Psoas muscle (tissue), 8 donors: ENCODE results near the gene FKRP. TPM values are rescaled to one million over a fixed set of nuclear protein-coding genes. Genes with fewer than 3 reads are reported as not detected.

ENCODE experiments used
- ATAC-seq, 4 donors: fragments of 200-7000 bp; cut with Tn5 transposase; one replicate each; pipeline ENCODE4 v1.9.1; 2020; ENCODE audit warnings: moderate library complexity in 3 of 4, mild to moderate bottlenecking in 2 of 4
- DNase-seq, 2 donors: peaks; one replicate each; pipeline ENCODE4 v3.0.0-alpha.2; 2020
- H3K27ac ChIP-seq: fragments of 200-600 bp; one replicate; pipeline ENCODE4 v1.8.0; 2022
- H3K27me3 ChIP-seq, 3 donors: fragments of 200-600 bp in 1 of 3; one replicate each; pipeline versions ENCODE4 v1.6.1 to v1.8.0; 2013 to 2022; ENCODE audit warnings: low read length in 2 of 3, mild to moderate bottlenecking in 2 of 3, moderate library complexity in 1 of 3; ENCODE audit not compliant: insufficient read depth in 3 of 3
- H3K36me3 ChIP-seq, 2 donors: fragments of 200-600 bp in 1 of 2; one replicate each; pipeline versions ENCODE4 v1.6.1 to v1.8.0; 2013 to 2022; ENCODE audit warnings: low read depth in 1 of 2, mild to moderate bottlenecking in 1 of 2, moderate library complexity in 1 of 2; ENCODE audit not compliant: insufficient read depth in 1 of 2
- H3K4me1 ChIP-seq: fragments of 200-600 bp; one replicate; pipeline ENCODE4 v1.8.0; 2022
- H3K4me3 ChIP-seq: fragments of 200-600 bp; one replicate; pipeline ENCODE4 v1.8.0; 2022; ENCODE audit warnings: mild to moderate bottlenecking
- H3K9me3 ChIP-seq: fragments of 200-600 bp; one replicate; pipeline ENCODE4 v1.8.0; 2022
- WGBS, 3 donors: extraction: QIAGEN DNeasy Blood & Tissue Kit; methylation state at CpG; one replicate each; pipeline versions ENCODE4 v1.1.6 to v1.1.7; 2013; 5-methylcytosine and 5-hydroxymethylcytosine counted together
- intact Hi-C, 2 donors: fragments of 100-400 bp; cut with DNase I; formaldehyde crosslinking; loops; one replicate each; pipeline versions ENCODE4 v1.11.0 to v1.14.2; 2022
- polyA plus RNA-seq, 3 donors: library from polyadenylated mRNA; stranded (reverse); fragments of 200-250 nt; gene quantifications; one replicate each; pipeline ENCODE4 v1.2.3, GENCODE V29; 2013
- total RNA-seq, 4 donors: library from RNA; stranded (reverse); fragmentation: NEBNext Ultra II Directional in 2 of 4; extraction: Animal tissue kit (Norgen Biotek cat#: 25700) in 2 of 4; gene quantifications; one replicate each; pipeline versions ENCODE4 v1.2.1 to v1.2.4, GENCODE V29; 2021 to 2023
- TF ChIP-seq, protein P1 (sequence below): fragments of 200-600 bp; IDR thresholded peaks from one replicate; pipeline ENCODE4 v1.8.0; 2022; ENCODE audit warnings: antibody characterized with exemption
- donor health status: healthy with polysubstance abuse.
- donor health status: DM: no; HTN: no; CAD: no; lungs with moderate emphysema.
- donor health status: Bipolar disorder and iron deficiency.
- donor health status: healthy.
- donor health status: DM: yes; HTN: yes; CAD: no.
- donor health status: DM: no; HTN: no; CAD: no.
- donor health status: DM: no; HTN: no; CAD: no.
- donor health status: DM: yes; HTN: yes; CAD: no.

FKRP gene
- total and polyA plus RNA-seq, 7 donors = 11.6 to 24.5 (median 15.0) TPM

- Histone ChIP-seq H3K4me1 (no peaks in the 10 kb centered on the region), H3K27ac (no peak overlapping the region), H3K36me3 (peaks cover 3 to 66% of the 10 kb centered on the region in 2 donors), H3K9me3 (no peaks in the 10 kb centered on the region), H3K4me3 (no peak overlapping the region), H3K27me3 (no peaks in the 10 kb centered on the region)
- intact Hi-C loops = loop anchor here in 1 of 2 donors (10.0 kb wide), 1 partner anchor 241 kb away; no protein-coding TSS in a partner anchor
- peak in 1 of 2 donors; percentile 40 for DNase-seq
- TF ChIP-seq, protein P1, sequence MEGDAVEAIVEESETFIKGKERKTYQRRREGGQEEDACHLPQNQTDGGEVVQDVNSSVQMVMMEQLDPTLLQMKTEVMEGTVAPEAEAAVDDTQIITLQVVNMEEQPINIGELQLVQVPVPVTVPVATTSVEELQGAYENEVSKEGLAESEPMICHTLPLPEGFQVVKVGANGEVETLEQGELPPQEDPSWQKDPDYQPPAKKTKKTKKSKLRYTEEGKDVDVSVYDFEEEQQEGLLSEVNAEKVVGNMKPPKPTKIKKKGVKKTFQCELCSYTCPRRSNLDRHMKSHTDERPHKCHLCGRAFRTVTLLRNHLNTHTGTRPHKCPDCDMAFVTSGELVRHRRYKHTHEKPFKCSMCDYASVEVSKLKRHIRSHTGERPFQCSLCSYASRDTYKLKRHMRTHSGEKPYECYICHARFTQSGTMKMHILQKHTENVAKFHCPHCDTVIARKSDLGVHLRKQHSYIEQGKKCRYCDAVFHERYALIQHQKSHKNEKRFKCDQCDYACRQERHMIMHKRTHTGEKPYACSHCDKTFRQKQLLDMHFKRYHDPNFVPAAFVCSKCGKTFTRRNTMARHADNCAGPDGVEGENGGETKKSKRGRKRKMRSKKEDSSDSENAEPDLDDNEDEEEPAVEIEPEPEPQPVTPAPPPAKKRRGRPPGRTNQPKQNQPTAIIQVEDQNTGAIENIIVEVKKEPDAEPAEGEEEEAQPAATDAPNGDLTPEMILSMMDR = peak; percentile 39
- ATAC-seq = peak in 2 of 4 donors; percentile 35 to 49
- WGBS, 3 donors = 29 to 40% (median 35%) methylated on average over 4 of the region's 4 CpGs
These were observed 7.7 kb downstream of the FKRP start for GRCh38 chr19:46753420-46754155.

DNA sequence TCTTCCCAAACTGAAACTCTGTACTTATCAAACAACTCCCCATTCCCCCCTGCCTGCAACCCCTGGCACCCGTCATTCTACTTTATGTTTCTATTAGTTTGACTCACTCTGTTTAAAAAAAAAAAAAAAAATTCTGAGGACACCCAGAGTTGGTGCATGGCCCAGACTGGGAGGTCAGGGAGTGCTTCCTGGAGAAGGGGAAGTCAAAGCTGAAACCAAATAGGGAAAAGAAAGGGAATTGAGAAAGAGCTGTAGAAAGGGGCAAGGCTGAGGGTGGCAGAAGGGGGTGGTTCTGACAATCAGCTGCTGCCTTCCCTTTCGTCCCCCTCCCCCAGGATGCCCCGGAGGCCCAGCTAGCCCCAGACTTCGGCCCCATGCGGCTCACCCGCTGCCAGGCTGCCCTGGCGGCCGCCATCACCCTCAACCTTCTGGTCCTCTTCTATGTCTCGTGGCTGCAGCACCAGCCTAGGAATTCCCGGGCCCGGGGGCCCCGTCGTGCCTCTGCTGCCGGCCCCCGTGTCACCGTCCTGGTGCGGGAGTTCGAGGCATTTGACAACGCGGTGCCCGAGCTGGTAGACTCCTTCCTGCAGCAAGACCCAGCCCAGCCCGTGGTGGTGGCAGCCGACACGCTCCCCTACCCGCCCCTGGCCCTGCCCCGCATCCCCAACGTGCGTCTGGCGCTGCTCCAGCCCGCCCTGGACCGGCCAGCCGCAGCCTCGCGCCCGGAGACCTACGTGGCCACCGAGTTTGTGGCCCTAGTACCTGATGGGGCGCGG, 9.4 kb downstream of the FKRP start:
- H3K27ac ChIP-seq = no peak overlapping the region
- no peak for ATAC-seq
- peaks cover 7% of the 10 kb centered on the region for H3K4me1 ChIP-seq
- TF ChIP-seq, protein P1 = no peak
- WGBS, 3 donors = 78 to 85% (median 83%) methylated on average over 34 to 39 of the region's 39 CpGs
- intact Hi-C loops = loop anchor here (5.0 to 10.0 kb wide), 2 partner anchors 237 to 240 kb away; no protein-coding TSS in a partner anchor
- peaks cover 3 to 52% of the 10 kb centered on the region in 2 donors for H3K36me3 ChIP-seq
- H3K4me3 ChIP-seq = no peak overlapping the region
- H3K27me3 ChIP-seq = no peaks in the 10 kb centered on the region
- no peak for DNase-seq
- no peaks in the 10 kb centered on the region for H3K9me3 ChIP-seq

DNA sequence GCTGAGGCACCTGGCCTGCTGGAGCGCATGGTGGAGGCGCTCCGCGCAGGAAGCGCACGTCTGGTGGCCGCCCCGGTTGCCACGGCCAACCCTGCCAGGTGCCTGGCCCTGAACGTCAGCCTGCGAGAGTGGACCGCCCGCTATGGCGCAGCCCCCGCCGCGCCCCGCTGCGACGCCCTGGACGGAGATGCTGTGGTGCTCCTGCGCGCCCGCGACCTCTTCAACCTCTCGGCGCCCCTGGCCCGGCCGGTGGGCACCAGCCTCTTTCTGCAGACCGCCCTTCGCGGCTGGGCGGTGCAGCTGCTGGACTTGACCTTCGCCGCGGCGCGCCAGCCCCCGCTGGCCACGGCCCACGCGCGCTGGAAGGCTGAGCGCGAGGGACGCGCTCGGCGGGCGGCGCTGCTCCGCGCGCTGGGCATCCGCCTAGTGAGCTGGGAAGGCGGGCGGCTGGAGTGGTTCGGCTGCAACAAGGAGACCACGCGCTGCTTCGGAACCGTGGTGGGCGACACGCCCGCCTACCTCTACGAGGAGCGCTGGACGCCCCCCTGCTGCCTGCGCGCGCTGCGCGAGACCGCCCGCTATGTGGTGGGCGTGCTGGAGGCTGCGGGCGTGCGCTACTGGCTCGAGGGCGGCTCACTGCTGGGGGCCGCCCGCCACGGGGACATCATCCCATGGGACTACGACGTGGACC, 10.1 kb downstream of the FKRP start:
- peaks cover 15% of the 10 kb centered on the region for H3K4me1 ChIP-seq
- ATAC-seq (no peak), DNase-seq (no peak)
- 89 to 94% (median 90%) methylated on average over 72 to 86 of the region's 86 CpGs for WGBS, 3 donors
- H3K36me3 ChIP-seq = peaks cover 3 to 45% of the 10 kb centered on the region in 2 donors
- H3K9me3 ChIP-seq = no peaks in the 10 kb centered on the region
- TF ChIP-seq, protein P1 = no peak
- H3K27ac ChIP-seq = no peak overlapping the region
- no peaks in the 10 kb centered on the region for H3K27me3 ChIP-seq
- no peak overlapping the region for H3K4me3 ChIP-seq
- intact Hi-C loops = loop anchor here (2.0 to 10.0 kb wide), 3 partner anchors 85 to 239 kb away; no protein-coding TSS in a partner anchor

- WGBS, 3 donors = 75 to 80% (median 80%) methylated on average over 29 to 30 of the region's 30 CpGs
- intact Hi-C loops = loop anchor here (2.0 to 10.0 kb wide), 3 partner anchors 84 to 238 kb away; no protein-coding TSS in a partner anchor
- Histone ChIP-seq H3K4me1 (peaks cover 20% of the 10 kb centered on the region), H3K27ac (no peak overlapping the region), H3K9me3 (no peaks in the 10 kb centered on the region), H3K27me3 (no peaks in the 10 kb centered on the region), H3K4me3 (no peak overlapping the region), H3K36me3 (peaks cover 3 to 42% of the 10 kb centered on the region in 2 donors)
- peak in 1 of 2 donors; percentile 29 for DNase-seq
- TF ChIP-seq, protein P1 = no peak
- no peak for ATAC-seq
These were observed 10.7 kb downstream of the FKRP start for GRCh38 chr19:46756544-46756888.
